H54 (cell line): Measurements from ENCODE around the gene SGPP2.
"Not testable (repeated sequence)": the region's sequence is repeated elsewhere in the genome, so short reads cannot be mapped to it uniquely, and the experiment has no call there.

Source experiments
- DNase-seq: peaks from one replicate; pipeline ENCODE4 v3.0.0; 2011; ENCODE audit warnings: low spot score, mixed read lengths; ENCODE audit not compliant: insufficient read length
- FAIRE-seq: peaks from 3 replicates; lab custom pipeline; 2011; peaks lifted over from hg19 to GRCh38; lab: Jason Lieb, UNC
- POLR2A ChIP-seq: IDR thresholded peaks from 2 replicates; pipeline ENCODE4 v1.6.1; 2011; ENCODE audit warnings: low read depth, mild to moderate bottlenecking, low read length

SGPP2 gene

DNA sequence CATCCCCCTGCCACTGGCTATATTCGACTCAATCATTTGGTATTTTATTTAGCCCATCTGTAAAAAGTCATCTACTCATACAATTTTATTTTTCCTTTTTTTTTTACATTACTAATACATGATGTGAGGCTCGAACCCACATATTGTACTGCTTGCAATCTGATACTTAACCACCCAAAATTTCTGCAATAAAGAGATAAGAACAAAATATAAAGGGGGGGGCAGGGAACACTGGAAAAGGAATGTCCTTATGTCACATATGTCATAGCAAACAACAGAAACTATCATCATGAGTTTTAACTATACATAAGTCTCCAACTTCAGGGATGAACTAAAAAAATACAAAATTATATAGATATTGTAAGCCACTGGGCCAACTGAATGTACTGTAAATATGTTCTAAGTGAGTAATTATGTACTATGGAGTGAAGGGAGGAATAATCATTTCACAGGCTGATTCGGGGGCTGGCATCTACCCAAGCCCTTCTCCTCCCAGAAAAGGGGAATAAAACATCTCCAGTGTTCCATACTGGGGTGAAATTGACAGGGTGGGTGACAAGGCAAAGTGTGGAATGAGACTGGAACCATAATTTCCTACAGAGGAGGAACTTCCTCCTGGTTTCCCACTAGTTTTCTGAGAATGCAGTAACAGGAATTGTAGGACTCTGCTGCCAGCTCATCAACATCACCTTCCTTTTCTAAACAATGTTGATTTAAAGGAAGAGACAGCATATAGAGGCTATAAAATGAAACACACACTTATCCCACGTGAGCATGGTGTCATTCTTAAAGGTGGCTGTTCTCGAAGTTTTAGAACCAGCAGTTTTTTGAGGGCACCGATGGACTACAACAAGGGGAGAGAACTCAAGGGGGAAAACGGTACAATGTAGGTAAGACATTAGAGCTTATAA lies 152.1 kb downstream of the SGPP2 start:
- FAIRE-seq = no peak
- no peak for DNase-seq
- no peak for TF ChIP-seq POLR2A

DNA sequence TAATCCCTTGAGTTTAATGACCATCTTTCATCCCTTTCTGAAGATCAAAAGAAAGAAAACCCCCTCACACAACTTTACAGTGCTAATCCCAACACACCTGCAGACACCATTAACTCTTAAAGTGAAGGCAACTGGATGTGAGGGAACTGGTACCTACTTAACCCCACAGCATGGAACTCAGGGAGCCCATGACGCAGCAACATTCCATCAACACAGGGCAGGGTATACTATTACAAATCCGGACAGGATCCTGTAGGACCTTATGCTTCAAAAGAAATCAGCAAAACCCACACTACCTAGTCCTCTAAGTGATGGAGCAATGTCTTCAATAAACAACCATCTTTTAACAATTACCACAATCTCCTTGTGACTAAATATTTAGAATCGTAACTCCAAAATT lies 153.0 kb downstream of the SGPP2 start:
- DNase-seq (no peak), FAIRE-seq (peak; percentile 67)
- TF ChIP-seq POLR2A = no peak

DNA sequence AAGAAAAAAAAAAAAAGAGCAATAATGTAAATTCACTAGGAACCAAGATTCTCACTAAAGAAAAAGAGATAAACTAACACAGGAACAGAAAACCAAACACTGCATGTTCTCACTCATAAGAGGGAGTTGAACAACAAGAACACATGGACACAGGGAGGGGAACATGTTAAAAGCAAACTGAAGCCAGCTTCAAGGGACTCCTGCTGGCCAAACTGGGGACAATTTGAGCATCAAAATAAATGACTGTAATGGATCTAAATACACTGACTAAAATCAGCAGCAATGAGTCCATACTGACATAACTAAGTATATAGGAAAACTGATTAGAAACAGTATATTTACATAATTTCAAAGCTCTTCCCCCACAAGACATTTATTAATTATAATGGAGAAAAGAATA lies 158.6 kb downstream of the SGPP2 start:
- FAIRE-seq (no peak), DNase-seq (no peak)
- TF ChIP-seq POLR2A = no peak

DNA sequence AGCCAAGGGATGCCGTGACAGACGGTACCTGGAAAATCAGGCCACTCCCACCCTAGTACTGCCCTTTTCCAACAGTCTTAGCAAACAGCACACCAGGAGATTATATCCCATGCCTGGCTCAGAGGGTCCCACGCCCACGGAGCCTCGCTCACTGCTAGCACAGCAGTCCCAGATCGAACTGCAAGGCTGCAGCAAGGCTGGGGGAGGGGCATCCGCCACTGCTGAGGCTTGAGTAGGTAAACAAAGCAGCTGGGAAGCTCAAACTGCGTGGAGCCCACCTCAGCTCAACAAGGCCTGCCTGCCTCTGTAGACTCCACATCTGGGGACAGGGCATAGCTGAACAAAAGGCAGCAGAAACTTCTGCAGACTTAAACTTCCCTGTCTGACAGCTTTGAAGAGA lies 160.2 kb downstream of the SGPP2 start:
- DNase-seq, FAIRE-seq: not testable (repeated sequence)

GRCh38 chr2:222591661-222592060 lies 167.3 kb downstream of the SGPP2 start:
- TF ChIP-seq POLR2A = no peak
- DNase-seq (no peak), FAIRE-seq (no peak)

- no peak for DNase-seq
- no peak for TF ChIP-seq POLR2A
- FAIRE-seq = no peak
Observed at GRCh38 chr2:222592176-222592575, 167.8 kb downstream of the SGPP2 start.

DNA sequence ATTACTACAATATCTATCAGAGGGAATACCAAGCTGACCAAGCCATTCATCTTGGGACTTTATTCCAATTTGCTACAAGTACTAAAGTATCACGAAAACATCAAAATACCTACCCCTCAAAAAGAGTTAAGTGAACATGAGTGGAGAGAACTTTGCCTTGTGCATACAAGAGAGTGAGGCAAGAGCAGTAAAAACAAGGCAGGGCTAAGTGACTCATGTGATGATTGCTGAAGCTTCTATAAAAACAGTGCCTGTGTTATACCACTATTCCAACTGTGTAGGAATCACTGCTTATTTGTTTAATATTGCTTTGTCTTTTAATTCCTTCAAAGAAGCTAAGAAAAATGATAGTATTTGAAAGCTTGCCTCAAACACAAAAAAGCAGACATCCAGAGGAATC lies 170.3 kb downstream of the SGPP2 start:
- DNase-seq (no peak), FAIRE-seq (peak; percentile 85)
- no peak for TF ChIP-seq POLR2A

DNA sequence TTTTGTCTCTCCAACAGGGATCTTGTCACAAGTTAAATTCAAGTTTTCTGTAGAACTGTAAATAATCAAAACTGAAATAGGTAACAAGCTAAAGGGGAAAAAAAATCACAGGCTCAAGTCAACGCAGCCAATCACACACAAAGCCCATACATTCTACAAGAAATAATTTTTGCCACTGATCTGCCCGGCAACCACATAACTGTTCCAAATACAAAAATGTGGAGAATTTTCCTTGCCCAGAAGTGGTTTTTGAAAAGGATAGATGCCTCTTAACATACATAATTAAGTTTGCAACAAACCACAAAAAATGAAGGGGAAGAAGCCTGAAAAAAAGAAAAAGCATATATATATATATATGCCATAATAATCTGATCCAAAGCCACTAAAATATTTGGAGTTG lies 171.2 kb downstream of the SGPP2 start:
- no peak for TF ChIP-seq POLR2A
- FAIRE-seq = no peak

DNA sequence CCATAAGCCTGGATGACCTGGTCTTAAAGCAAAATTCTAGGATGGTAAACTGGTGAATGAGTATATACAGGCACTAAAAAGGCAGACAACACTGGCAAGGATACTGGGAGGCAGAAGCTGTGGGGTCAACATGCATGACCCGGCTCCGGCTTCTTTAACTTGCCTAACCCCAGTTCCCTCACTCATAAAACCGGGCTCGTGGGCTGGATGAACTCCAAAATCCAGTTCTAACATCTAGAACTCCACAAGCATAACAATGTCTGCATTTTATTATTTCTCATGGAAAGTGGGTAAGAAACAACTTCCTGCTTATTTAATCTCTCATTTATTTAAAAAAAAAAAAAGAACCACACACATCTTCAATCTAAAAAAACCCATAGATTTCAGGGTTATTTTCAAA lies 174.3 kb downstream of the SGPP2 start:
- TF ChIP-seq POLR2A = no peak
- no peak for FAIRE-seq

More for the DNA sequence above, 171.2 kb downstream of the SGPP2 start:
- no peak for DNase-seq

GRCh38 chr2:222603501-222603900 lies 179.2 kb downstream of the SGPP2 start:
- DNase-seq = no peak

More for the DNA sequence above, 174.3 kb downstream of the SGPP2 start:
- no peak for DNase-seq

DNA sequence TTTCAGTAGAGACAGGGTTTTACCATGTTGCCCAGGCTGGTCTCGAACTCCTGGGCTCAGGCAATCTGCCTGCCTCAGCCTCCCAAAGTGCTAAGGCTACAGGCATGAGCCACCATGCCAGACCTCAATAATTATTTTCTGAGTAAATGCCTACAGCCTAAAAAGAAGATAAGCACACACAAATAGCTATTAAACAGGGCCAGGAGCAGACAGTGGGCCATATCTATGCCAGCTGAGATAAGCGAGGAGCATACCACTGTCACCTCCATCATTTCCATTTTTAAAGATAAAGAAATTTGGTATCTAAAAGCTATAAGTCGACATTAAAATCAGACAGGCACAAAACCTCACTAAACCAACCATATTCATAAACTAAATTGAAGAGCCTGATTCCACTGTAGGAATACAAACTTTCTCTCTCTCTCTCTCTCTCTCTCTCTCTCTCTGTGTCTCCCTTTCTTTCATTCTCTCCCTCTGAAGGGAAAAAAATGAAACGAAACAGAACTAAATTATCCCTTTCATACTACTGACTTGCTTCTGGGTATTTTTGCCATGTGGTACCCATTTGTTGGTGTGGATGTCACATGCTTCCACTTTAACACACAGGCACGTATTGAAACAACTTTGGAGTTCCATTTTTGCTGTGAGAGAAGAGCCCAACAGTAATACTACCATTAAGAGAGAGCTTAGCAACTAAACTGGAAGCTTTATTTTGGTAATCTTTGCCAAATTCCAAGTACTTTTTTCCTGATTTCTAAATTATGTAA lies 180.6 kb downstream of the SGPP2 start:
- TF ChIP-seq POLR2A = no peak
- FAIRE-seq = no peak
- DNase-seq = no peak

More at GRCh38 chr2:222603501-222603900, 179.2 kb downstream of the SGPP2 start:
- no peak for FAIRE-seq
- TF ChIP-seq POLR2A = no peak

GRCh38 chr2:222606306-222606705 lies 182.0 kb downstream of the SGPP2 start:
- FAIRE-seq (no peak), DNase-seq (no peak)
- TF ChIP-seq POLR2A = no peak

- FAIRE-seq (no peak), DNase-seq (no peak)
Observed at GRCh38 chr2:222608081-222608480, 183.7 kb downstream of the SGPP2 start.

DNA sequence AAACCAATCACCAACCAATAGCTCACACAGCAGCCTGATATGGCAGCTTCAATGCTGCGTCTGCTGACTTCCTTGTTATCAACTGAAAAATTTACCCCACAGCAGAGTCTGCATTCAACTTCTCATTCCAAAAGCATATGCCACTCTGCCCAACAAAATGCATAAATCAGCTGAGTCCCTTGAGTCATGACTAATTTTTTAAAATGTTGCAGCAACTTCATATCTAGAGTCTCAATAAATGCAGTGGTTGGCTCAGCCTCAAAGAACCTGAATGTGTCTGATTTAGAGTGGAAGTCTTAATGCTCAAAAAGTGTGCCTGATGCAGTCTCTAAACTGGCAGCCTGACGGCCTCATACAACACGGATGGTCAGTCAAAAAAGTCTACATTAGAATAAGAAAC lies 185.0 kb downstream of the SGPP2 start:
- FAIRE-seq = no peak
- no peak for DNase-seq
- no peak for TF ChIP-seq POLR2A

More at GRCh38 chr2:222608081-222608480, 183.7 kb downstream of the SGPP2 start:
- TF ChIP-seq POLR2A = no peak
